ENCODE results near the gene UBE2D2. TPM values are rescaled to one million over a fixed set of nuclear protein-coding genes. Genes with fewer than 3 reads are reported as not detected.
"Not testable (repeated sequence)": the region's sequence is repeated elsewhere in the genome, so short reads cannot be mapped to it uniquely, and the experiment has no call there.

Gene UBE2D2
- total RNA-seq, result 36.6 TPM

DNA sequence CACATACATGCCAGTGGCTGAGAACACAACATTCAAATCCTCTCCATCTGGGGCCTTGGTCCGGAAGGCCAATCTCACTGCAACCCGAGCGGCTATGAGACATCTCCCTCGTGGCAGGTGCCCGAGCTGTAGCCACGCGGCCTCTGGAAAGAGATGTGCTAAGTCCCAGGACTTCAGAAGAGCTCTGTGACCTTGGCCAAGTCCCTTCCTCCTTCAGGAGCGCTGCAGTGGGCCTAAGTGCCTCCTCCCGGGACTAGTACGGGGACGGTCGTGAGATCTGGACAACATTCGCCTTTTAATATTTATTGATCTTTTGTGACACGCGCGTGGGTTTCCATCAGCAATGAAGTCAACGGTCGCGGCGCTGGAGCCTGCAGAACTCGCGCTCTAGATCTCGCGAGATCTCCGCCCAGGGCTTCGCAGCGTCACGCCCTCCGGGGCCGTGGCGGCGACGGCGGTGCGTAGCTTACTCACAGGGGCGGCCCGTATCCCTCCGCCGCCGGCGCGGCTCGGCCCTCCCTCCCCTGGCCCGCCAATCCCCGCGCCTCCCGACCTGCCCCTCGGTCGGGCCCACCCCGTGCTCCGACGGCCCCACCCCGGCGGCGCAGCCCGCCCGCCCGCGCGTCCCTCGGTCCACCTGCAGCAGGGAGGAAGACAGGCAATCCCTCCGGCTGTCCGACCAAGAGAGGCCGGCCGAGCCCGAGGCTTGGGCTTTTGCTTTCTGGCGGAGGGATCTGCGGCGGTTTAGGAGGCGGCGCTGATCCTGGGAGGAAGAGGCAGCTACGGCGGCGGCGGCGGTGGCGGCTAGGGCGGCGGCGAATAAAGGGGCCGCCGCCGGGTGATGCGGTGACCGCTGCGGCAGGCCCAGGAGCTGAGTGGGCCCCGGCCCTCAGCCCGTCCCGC lies at the start of gene UBE2D2:
UBE2D2 (plus strand) TSS at position 588 of the 903 bp plus-strand sequence. CDS start 453 bp downstream, outside the sequence.
- peak; percentile 97 to 98 (median 98) for DNase-seq (ENCODE audit: low read depth in 2 of 3, low spot score in 2 of 3)

DNA sequence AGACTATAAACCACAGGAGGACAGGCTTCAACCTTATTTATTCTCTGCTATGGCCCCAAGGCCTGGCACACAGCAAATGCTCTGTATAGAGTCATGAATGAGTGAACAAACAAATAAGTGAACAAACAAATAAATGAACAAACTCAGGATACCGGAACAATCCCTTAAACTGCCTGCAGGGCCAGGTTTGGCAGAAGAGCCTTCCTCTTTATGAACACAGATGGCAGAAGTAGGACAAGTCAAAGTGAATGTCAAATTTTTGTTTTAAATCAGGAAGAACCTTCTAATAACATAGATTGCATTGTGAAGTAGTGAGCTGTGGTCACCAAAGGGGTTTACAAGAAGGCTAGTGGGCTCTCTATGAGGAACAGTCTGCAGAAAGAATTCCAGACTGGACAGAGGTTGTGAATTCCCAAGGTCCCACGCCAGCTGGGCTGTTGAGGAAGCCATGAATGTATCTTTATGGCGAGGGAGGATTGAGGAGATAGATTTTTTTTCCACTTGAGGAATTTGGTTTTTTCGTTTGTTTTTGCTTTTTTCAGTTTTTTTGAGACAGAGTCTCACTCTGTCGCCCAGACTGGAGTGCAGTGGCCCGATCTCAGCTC lies 48.3 kb upstream of the UBE2D2 start:
- DNase-seq (ENCODE audit: low read depth in 2 of 3, low spot score in 2 of 3), result peak in 1 of 3 donors; percentile 49

DNA sequence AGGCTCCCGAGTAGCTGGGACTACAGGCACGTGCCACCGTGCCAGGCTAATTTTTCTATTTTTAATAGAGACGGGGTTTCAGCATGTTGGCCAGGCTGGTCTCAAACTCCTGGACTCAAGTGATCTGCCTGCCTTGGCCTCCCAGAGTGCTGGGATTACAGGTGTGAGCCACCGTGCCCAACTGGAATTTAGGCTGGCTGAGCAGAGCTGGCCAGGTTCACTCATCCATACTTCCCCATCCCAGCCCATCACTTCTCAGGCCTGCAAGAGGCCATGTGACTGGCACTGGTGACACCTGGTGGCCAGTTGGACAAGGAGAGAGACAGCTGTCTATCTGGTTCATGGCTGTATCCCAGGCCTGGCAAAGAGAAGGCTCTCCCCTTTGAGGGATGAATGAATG lies 47.7 kb upstream of the UBE2D2 start:
- DNase-seq (ENCODE audit: low read depth in 2 of 3, low spot score in 2 of 3), result peak; percentile 58 to 86 (median 78)

GRCh38 chr5:139513852-139514485 lies 47.2 kb upstream of the UBE2D2 start:
- DNase-seq (ENCODE audit: low read depth in 2 of 3, low spot score in 2 of 3), result no peak

- DNase-seq (ENCODE audit: low read depth in 2 of 3, low spot score in 2 of 3), result no peak
Measured at GRCh38 chr5:139514486-139514856, 46.7 kb upstream of the UBE2D2 start.

DNA sequence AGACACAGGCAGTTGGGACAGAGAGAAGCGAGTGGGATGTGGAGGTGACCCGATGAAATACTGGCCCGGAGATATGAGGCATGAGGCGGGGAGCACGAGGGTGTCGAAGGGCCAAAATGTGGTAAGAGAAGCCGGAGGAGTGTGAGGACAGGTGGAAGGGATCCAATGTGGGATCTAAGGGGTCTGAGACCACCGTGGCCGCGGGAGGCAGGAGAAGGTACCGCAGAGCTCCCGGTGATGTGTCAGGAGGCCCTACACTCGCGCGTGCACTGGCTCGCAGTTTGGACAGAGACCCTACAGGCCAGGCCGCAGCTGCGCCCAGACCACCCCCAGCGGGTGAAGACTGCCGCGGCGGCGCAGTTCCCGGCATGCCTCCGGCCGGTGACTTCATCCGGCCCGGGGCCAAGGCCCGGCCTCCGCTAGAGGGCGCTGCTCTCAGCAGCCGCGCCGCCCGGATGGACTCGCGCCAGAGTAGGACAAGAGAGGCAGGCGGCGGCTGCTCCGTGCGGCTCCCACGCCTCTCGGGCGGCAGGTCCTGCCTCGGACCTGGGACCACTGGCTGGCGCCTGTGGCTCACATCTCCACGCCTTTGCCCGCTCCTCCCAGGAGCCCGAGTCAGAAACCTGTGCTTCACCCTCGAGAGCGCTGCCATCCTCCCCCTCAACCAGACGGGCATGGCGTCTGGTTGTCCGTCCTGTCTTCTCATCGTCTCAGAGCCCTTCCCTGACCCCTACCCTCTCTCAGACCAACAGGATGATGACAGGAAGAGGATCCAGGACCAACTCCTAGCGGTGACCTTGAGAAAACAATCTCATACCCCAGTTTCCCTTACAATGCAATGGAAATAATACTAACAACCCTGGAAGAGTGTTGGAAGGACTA lies 43.2 kb upstream of the UBE2D2 start:
- DNase-seq (ENCODE audit: low read depth in 2 of 3, low spot score in 2 of 3), result peak; percentile 86 to 90 (median 88)

- no peak for DNase-seq (ENCODE audit: low read depth in 2 of 3, low spot score in 2 of 3)
Measured at GRCh38 chr5:139523635-139524445, 37.3 kb upstream of the UBE2D2 start.

- DNase-seq (ENCODE audit: low read depth in 2 of 3, low spot score in 2 of 3), result no peak
Measured at GRCh38 chr5:139524446-139524845, 36.7 kb upstream of the UBE2D2 start.

- DNase-seq (ENCODE audit: low read depth in 2 of 3, low spot score in 2 of 3), result no peak
Measured at GRCh38 chr5:139524940-139525585, 36.1 kb upstream of the UBE2D2 start.

- DNase-seq (ENCODE audit: low read depth in 2 of 3, low spot score in 2 of 3), result not testable (repeated sequence)
Measured at GRCh38 chr5:139525586-139526308, 35.4 kb upstream of the UBE2D2 start.

DNA sequence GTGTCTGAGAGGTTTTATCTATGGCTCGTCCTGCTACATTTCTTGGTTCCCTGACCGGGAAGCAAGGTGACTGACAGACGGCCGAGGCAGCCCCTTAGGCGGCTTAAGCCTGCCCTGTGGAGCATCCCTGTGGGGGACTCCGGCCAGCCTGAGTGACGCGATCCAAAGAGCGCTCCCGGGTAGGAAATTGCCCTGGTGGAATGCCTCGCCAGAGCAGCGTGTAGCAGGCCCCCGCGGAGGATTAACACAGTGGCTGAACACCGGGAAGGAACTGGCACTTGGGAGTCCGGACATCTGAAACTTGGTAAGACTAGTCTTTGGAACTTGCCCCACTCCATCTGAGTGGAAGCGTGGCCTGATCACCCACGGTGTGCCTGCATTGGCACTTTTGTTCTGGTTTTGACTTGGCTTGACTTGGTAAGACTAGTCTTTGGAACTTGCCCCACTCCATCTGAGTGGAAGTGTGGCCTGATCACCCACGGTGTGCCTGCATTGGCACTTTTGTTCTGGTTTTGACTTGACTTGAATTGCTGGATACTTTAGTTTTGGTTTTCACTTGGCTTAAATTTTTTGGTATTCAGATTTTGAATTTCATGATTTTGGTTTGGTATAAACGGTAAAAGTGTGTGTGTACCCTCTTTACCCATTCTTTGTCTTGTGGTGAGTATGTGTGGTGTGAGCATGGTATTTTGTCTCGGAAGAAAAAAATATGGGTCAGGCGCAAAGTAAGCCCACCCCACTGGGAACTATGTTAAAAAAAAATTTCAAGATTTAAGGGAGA lies 34.6 kb upstream of the UBE2D2 start:
- not testable (repeated sequence) for DNase-seq (ENCODE audit: low read depth in 2 of 3, low spot score in 2 of 3)

DNA sequence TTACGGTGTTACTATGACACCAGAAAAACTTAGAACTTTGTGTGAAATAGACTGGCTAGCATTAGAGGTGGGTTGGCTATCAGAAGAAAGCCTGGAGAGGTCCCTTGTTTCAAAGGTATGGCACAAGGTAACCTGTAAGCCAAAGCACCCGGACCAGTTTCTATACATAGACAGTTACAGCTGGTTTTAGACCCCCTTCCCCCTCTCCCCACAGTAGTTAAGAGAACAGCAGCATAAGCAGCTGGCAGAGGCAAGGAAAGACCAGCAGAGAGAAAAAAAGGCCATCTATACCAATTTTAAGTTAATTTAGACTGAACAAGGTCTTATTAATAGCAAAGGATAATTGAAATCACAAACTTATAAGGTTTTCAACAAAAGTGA lies 34.1 kb upstream of the UBE2D2 start:
- not testable (repeated sequence) for DNase-seq (ENCODE audit: low read depth in 2 of 3, low spot score in 2 of 3)

DNA sequence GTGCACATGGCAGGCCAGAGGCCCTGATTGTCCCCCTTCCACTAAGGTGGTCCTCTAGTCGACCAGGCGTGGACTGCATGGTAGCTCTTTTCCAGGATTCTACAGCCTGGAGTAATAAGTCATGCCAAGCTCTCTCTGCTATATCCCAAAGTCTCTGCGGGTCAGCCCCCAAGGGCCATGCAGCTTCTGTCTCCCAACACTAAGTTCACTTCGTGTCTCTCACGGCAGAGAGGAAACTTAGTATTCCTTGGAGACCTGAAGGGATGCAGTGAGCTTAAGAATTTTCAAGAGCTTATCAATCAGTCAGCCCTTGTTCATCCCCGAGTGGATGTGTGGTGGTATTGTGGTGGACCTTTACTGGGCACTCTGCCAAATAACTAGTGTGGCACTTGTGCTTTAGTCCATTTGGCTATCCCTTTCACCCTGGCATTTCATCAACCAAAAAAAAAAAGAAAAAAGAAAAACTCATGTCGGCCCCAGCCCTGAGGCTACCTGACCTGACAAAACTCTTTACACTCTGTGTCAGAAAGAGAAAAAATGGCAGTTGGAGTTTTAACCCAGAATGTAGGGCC lies 33.2 kb upstream of the UBE2D2 start:
- DNase-seq (ENCODE audit: low read depth in 2 of 3, low spot score in 2 of 3), result not testable (repeated sequence)

- DNase-seq (ENCODE audit: low read depth in 2 of 3, low spot score in 2 of 3), result not testable (repeated sequence)
Measured at GRCh38 chr5:139528695-139529094, 32.4 kb upstream of the UBE2D2 start.

DNA sequence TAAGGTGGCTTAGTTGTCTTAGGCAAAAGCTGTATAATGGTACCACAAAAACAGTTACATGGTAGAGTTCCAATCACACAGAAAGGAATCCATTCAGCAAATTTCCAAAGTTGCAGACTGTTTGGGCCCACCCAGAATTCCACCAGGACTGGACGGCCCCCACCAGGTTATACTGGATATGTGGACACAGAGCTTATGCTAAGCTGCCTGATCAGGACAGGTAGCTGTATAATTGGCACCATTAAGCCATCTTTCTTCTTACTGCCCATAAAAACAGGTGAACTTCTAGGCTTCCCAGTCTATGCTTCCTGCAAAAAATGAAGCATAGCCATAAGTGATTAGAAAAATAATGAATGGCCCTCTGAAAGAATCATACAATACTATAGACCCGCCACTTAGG lies 31.1 kb upstream of the UBE2D2 start:
- DNase-seq (ENCODE audit: low read depth in 2 of 3, low spot score in 2 of 3), result not testable (repeated sequence)

DNA sequence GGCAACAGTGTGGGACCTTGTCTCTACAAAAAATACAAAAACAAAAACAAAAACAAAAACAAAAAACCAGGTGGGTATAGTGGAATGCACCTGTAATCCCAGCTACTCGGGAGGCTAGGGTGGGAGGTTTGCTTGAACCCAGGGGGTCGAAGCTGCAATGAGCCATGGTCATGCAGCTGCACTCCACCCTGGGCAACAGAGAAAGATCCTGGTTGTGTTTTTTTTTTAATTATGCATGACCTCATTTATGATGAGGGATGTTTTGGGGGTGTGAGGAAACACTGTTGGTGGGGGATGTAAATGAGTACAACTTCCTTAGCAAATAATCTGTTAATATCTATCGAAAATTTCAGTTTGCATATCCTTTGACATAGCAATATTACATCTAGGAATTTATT lies 29.4 kb upstream of the UBE2D2 start:
- DNase-seq (ENCODE audit: low read depth in 2 of 3, low spot score in 2 of 3), result no peak

- peak in 2 of 3 donors; percentile 76 to 77 for DNase-seq (ENCODE audit: low read depth in 2 of 3, low spot score in 2 of 3)
Measured at GRCh38 chr5:139543423-139543991, 17.6 kb upstream of the UBE2D2 start.
